ENCODE data around the gene SLC16A14. TPM values are rescaled to one million over a fixed set of nuclear protein-coding genes. Genes with fewer than 3 reads are reported as not detected.

The SLC16A14 gene
- total and polyA plus RNA-seq, 2 of the 8 experiments (the other 6 are each of a cell fraction or from before 2014, with no cell fraction given): 2.1 to 3.0 TPM

- Histone ChIP-seq H3K9me3 (ENCODE audit: insufficient read depth in 2 of 2, low read depth in 1 of 2, low read length in 1 of 2) (no peaks in the 10 kb centered on the region), H3K27me3 (replicated peaks in 1 of 4; ENCODE audit: control insufficient read depth in 3 of 4, extremely low read depth in 1 of 4, insufficient read depth in 3 of 4, low read length in 3 of 4) (no peaks in the 10 kb centered on the region), H3K36me3 (ENCODE audit: control insufficient read depth in 2 of 4, insufficient read depth in 4 of 4, low read length in 3 of 4) (no peaks in the 10 kb centered on the region; a peak in 1 of 8 replicates), H2AK5ac (ENCODE audit: low read depth, low read length) (no peak overlapping the region), H3K79me2 (ENCODE audit: control insufficient read depth in 1 of 2, insufficient read depth in 2 of 2, low read length in 2 of 2) (no peaks in the 10 kb centered on the region), H2BK5ac (ENCODE audit: low read depth, low read length) (no peak overlapping the region), H3K18ac (ENCODE audit: extremely low read depth, low read length) (no peak overlapping the region), H4K8ac (ENCODE audit: extremely low read depth, insufficient read depth, low read length) (no peak overlapping the region), H4K5ac (ENCODE audit: insufficient read length, low read depth, low read length) (no peak overlapping the region), H4K20me1 (replicated peaks in 1 of 2; ENCODE audit: control insufficient read depth in 1 of 2, insufficient read depth in 2 of 2, low read length in 2 of 2) (no peaks in the 10 kb centered on the region), H3K79me1 (ENCODE audit: low read depth, low read length) (no peaks in the 10 kb centered on the region), H4K91ac (replicated peaks; ENCODE audit: insufficient read length, low read length) (no peak overlapping the region), H3K4me1 (replicated peaks in 1 of 4; ENCODE audit: control insufficient read depth in 3 of 4, insufficient read depth in 4 of 4, low read length in 3 of 4) (no peaks in the 10 kb centered on the region), H3K4me2 (ENCODE audit: insufficient read depth in 1 of 2, low read depth in 2 of 2, low read length in 2 of 2) (no peak overlapping the region), H3K14ac (ENCODE audit: insufficient read length) (no peak overlapping the region), H2BK20ac (ENCODE audit: low read length) (no peak overlapping the region), H2BK15ac (ENCODE audit: low read length) (no peak overlapping the region), H3K23me2 (ENCODE audit: low read depth, low read length) (no peaks in the 10 kb centered on the region), H3K27ac (ENCODE audit: low read depth, low read length) (no peak overlapping the region), H2BK12ac (ENCODE audit: low read depth, low read length) (no peak overlapping the region), H3K4me3 (ENCODE audit: extremely low read depth in 1 of 4, insufficient read depth in 2 of 4, low read depth in 3 of 4, low read length in 4 of 4) (no peak overlapping the region), H3K9ac (replicated peaks in 1 of 4; ENCODE audit: extremely low read depth in 1 of 4, low read depth in 3 of 4, low read length in 3 of 4) (no peak overlapping the region), H3K23ac (ENCODE audit: insufficient read length) (no peak overlapping the region), H2AFZ (ENCODE audit: low read length) (no peak overlapping the region), H2BK120ac (replicated peaks; ENCODE audit: low read depth, low read length) (no peak overlapping the region), H3K56ac (replicated peaks; ENCODE audit: insufficient read length, low read depth, low read length) (no peak overlapping the region), H3K4ac (replicated peaks; ENCODE audit: insufficient read length, low read depth, low read length) (no peak overlapping the region)
- CTCF ChIA-PET (ENCODE audit: partially characterized antibody): interaction anchor here (0.7 to 1.0 kb wide), 2 partner anchors 12 to 199 kb away, joined by 3 to 4 read pairs; no protein-coding TSS in a partner anchor
- DNase-seq (ENCODE audit: low read depth in 1 of 2, low spot score in 2 of 2) (no peak), FAIRE-seq (no peak)
- 88% methylated on average over 6 of the region's 6 CpGs; no CpG with 5 or more reads in 1 of the 2 experiments for WGBS, 2 experiments (ENCODE audit: extremely low coverage in 1 of 2, insufficient coverage in 1 of 2, insufficient read length in 1 of 2, insufficient replicate concordance in 2 of 2, low coverage in 1 of 2, low lambda C conversion rate in 2 of 2, missing lambda C conversion rate in 1 of 2)
- POLR2A ChIA-PET (ENCODE audit: partially characterized antibody): no interaction called here
- TF ChIP-seq RAD21 (IDR thresholded peaks at IDR 0.05 in 1 of 2, conservative IDR thresholded peaks at IDR 0.05 in 1 of 2; ENCODE audit: low read depth in 2 of 2, low read length in 2 of 2) (no peak), SIN3A (conservative IDR thresholded peaks at IDR 0.05 in 1 of 2, IDR thresholded peaks at IDR 0.05 in 1 of 2; ENCODE audit: low read depth in 1 of 2, low read length in 2 of 2) (no peak), HDAC6 (IDR thresholded peaks at IDR 0.05; ENCODE audit: low read depth, low read length) (no peak), CEBPB (IDR thresholded peaks at IDR 0.05; ENCODE audit: low read depth, low read length) (no peak), NANOG (IDR thresholded peaks at IDR 0.05; ENCODE audit: insufficient read depth, low read depth, low read length, poor library complexity, severe bottlenecking) (no peak), POU5F1 (IDR thresholded peaks at IDR 0.05; ENCODE audit: low read depth, low read length) (no peak), ASH2L (IDR thresholded peaks at IDR 0.05; ENCODE audit: low read length) (no peak), TAF7 (optimal IDR thresholded peaks at IDR 0.05; ENCODE audit: borderline replicate concordance, low read depth, low read length) (no peak), PHF8 (conservative IDR thresholded peaks at IDR 0.05; ENCODE audit: low read depth, low read length) (no peak), CHD1 (IDR thresholded peaks at IDR 0.05; ENCODE audit: low read depth, low read length) (no peak)
Measured at GRCh38 chr2:230000118-230000841, 68.4 kb downstream of the SLC16A14 start.
